Thoracic aorta (tissue), 2 donors: Measurements from ENCODE around the gene CCDC40. TPM values are rescaled to one million over a fixed set of nuclear protein-coding genes. Genes with fewer than 3 reads are reported as not detected.
A peak's percentile ranks its signal among the peaks of the same experiment; 100 is the strongest.

ENCODE experiments used
- ATAC-seq: fragments of 150-250 bp; one replicate; pipeline ENCODE4 v1.8.0; 2017; ENCODE audit warnings: low read depth; ENCODE audit not compliant: insufficient number of reproducible peaks, low FRiP score
- DNase-seq: peaks from one replicate; pipeline ENCODE4 v3.0.0-alpha.2; 2020; ENCODE audit warnings: low spot score
- H3K27ac ChIP-seq, 2 donors: fragments of 200-600 bp; sonication (generic); 1 replicate in 1 of 2; 2 replicates in 1 of 2; pipeline ENCODE4 v1.5.1; 2016; ENCODE audit warnings: mild to moderate bottlenecking in 2 of 2, moderate library complexity in 2 of 2
- H3K27me3 ChIP-seq: fragments of 200-600 bp; sonication (generic); replicated peaks from 2 replicates; pipeline ENCODE4 v1.6.0; 2016; ENCODE audit warnings: mild to moderate bottlenecking; ENCODE audit not compliant: insufficient read depth
- H3K36me3 ChIP-seq: fragments of 200-600 bp; sonication (generic); one replicate; pipeline ENCODE4 v1.5.1; 2016
- H3K4me1 ChIP-seq, 2 donors: fragments of 200-600 bp; sonication (generic); 1 replicate in 1 of 2; 2 replicates in 1 of 2; pipeline versions ENCODE4 v1.5.1 to v1.6.0; 2016; ENCODE audit warnings: low read depth in 2 of 2, mild to moderate bottlenecking in 1 of 2; ENCODE audit not compliant: control insufficient read depth in 1 of 2
- H3K4me3 ChIP-seq: fragments of 200-600 bp; sonication (generic); 2 replicates; pipeline ENCODE4 v1.5.1; 2016; ENCODE audit warnings: mild to moderate bottlenecking
- H3K9me3 ChIP-seq: fragments of 200-600 bp; sonication (generic); 2 replicates; pipeline ENCODE4 v1.5.1; 2016
- CTCF ChIP-seq: fragments of 200-600 bp; sonication (generic); IDR thresholded peaks from one replicate; pipeline ENCODE4 v1.5.1; 2019; ENCODE audit warnings: antibody characterized with exemption
- total RNA-seq, 2 donors: library from RNA; depleted of rRNA; stranded (reverse); fragments of >200 nt; gene quantifications; one replicate each; pipeline versions ENCODE4 v1.1.0 to v1.2.3, GENCODE V29; 2016

The CCDC40 gene
- total RNA-seq, 2 donors from 2014 or later = 4.4 to 6.5 TPM

DNA sequence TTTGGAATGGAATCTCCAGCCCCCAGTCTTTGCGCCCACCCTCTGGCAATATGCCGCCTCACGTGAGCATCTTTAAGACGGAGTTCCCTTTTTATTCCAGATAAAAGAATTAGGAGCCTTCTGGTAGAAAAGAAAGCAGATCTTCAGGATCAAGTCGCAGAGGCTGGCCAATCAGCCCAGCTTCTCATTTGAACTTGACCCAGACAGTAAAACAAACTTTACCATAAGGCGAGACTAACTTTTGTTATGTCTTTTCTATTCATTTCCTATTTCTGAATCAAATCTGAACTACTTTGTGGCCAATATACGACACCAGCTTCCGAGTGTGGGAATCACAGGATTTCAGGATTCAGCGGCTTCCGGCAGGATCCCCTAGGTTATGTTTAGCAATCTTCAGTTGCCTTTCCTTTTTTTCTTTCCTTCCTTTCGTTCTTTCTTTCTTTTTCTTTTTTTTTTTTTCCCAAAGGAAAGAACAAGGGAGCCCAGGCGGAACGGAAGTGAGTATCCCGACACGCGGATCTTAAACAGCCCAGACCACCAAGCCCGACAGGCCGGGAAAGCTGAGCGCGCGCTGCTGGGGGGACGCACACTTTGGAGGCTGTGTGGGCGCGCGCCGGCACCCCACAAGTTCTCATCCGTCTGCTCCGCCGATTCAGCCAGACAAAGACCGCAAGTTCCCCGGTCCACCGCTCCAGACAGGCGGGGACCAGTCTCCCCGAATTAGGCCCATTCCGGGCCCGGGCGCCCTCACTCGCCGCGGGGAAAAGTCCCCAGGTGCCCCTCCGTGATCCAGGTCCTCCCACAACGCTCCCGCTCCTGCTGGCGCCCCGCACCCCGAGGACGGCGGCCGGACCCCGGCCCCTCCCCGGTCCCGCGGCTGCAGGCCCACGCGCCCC is 1.4 kb upstream of the CCDC40 start:
- H3K4me3 ChIP-seq = peak overlapping the region; percentile 69
- no peaks in the 10 kb centered on the region for H3K36me3 ChIP-seq
- ATAC-seq (no peak), DNase-seq (no peak)
- no peaks in the 10 kb centered on the region for H3K27me3 ChIP-seq
- H3K9me3 ChIP-seq = no peaks in the 10 kb centered on the region
- H3K27ac ChIP-seq = peak overlapping the region; percentile 54 to 67
- TF ChIP-seq CTCF = no peak
- peaks cover 10 to 26% of the 10 kb centered on the region in 2 donors for H3K4me1 ChIP-seq

DNA sequence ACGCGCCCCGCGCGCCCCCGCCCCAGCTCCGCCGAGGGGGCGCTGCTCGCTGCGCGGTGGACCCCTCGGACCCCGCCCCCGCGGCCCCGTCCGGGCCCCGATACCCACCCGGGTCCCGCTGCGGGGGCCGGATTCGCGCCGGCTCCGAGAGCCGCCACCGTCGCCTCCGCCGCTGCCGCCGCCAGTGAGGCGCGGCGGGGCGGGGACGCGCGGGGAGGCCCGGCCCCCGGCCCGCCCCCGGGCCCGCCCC is 830 bp upstream of the CCDC40 start, which contains the start of gene TBC1D16:
Gene TBC1D16 (minus strand): TSS at position 186 of the 250 bp plus-strand sequence. CDS start 22,325 bp downstream, outside the sequence.
- peak within 1 kb of the TSS; percentile 96 for H3K4me3 ChIP-seq
- no peak for TF ChIP-seq CTCF
- peaks cover 4 to 20% of the 10 kb centered on the region in 2 donors for H3K4me1 ChIP-seq
- H3K27ac ChIP-seq = peak within 1 kb of the TSS; percentile 81 to 89
- no peak for DNase-seq
- no peaks in the 10 kb centered on the region for H3K27me3 ChIP-seq
- no peaks in the 10 kb centered on the region for H3K9me3 ChIP-seq
- no peak for ATAC-seq
- no peaks in the 10 kb centered on the region for H3K36me3 ChIP-seq

DNA sequence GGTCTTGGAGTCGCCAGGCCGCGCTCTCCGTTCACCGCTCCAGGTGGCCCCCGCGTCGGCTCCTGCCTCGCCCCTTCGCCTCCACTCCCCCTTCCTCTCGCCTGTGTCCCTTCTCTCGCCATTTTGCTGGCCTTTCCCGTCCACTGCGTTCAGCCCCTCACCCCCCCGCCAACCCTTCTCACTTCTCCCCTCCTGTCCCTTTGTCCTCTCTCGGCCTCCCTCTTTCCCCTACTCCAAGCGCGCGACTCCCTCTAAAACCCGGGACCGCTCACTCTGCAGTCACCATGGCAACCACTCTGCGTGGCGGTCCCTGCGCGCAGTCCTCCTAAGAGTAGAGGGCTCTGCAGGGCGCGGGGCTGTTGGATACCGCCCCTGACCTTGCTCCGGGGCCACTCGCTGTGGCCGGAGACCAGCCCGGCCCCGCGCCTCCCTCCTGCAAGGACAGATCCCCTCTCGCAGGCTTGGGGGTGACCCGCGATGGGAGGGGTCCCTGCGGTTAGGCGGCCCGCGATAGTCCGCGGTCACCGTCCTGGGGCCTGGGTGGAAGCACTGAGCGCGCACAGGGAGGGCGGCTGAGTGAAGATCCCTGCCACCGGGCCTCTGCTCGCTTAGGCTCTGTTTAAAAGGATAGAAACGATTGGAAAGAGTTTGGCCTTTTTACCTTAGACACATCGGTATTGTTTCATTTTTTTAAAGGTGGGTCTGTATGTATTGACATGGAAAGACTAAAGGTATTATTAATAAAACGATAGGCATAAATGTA is 454 bp downstream of the CCDC40 start:
- peak; percentile 30 for ATAC-seq
- Histone ChIP-seq H3K36me3 (no peaks in the 10 kb centered on the region), H3K27ac (peak overlapping the region; percentile 36 to 89), H3K4me1 (peaks cover 0 to 16% of the 10 kb centered on the region in 2 donors), H3K9me3 (no peaks in the 10 kb centered on the region), H3K27me3 (no peaks in the 10 kb centered on the region), H3K4me3 (peak overlapping the region; percentile 96)
- DNase-seq = no peak
- no peak for TF ChIP-seq CTCF

DNA sequence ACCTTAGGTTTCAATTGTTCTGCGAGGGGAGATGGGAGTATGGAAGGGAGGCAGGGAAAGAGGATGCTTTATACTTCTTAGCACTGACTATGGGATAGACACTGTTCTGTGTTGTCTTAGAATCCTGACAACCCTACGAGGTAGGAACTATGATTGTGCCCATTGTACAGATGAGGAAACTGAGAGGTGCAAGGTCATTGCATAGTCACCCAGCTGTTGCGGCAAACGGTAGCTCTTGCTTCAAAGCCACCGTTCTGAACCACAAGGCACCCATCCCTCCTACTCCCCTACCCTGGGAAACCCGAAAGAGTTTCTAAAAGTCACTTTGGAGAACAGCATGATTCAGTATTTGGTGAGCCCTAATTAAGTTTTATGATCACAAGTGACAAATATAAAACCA is 7.5 kb downstream of the CCDC40 start:
- Histone ChIP-seq H3K4me1 (no peaks in the 10 kb centered on the region), H3K36me3 (no peaks in the 10 kb centered on the region)

More for the DNA sequence above, 7.5 kb downstream of the CCDC40 start:
- H3K4me3 ChIP-seq = no peak overlapping the region
- DNase-seq (no peak), ATAC-seq (no peak)
- H3K9me3 ChIP-seq = no peaks in the 10 kb centered on the region
- no peak for TF ChIP-seq CTCF
- no peaks in the 10 kb centered on the region for H3K27me3 ChIP-seq
- no peak overlapping the region for H3K27ac ChIP-seq
